GM18511 (cell line): ENCODE measurements around the gene PSMC5.
"Not testable (repeated sequence)": the region's sequence is repeated elsewhere in the genome, so short reads cannot be mapped to it uniquely, and the experiment has no call there.

ENCODE experiments used
- ATAC-seq: cut with Tn5 transposase; IDR thresholded peaks from one replicate; pipeline ENCODE4 v1.9.1; 2021; ENCODE audit warnings: mild to moderate bottlenecking, moderate library complexity; ENCODE audit not compliant: unreplicated experiment

PSMC5 gene

GRCh38 chr17:63870292-63870665, 43.0 kb downstream of the PSMC5 start:
- not testable (repeated sequence) for ATAC-seq

- ATAC-seq = not testable (repeated sequence)
Measured at GRCh38 chr17:63871646-63872365, 44.6 kb downstream of the PSMC5 start.

GRCh38 chr17:63873577-63873976, 46.3 kb downstream of the PSMC5 start, which contains the start of gene CSH2:
Gene CSH2, minus strand, starts transcription at chr17:63873677. Its CDS starts 63 bp downstream, at chr17:63873614.
- not testable (repeated sequence) for ATAC-seq

GRCh38 chr17:63874061-63874626, 46.9 kb downstream of the PSMC5 start:
- ATAC-seq = not testable (repeated sequence)

- not testable (repeated sequence) for ATAC-seq
Measured at GRCh38 chr17:63874693-63875092, 47.5 kb downstream of the PSMC5 start.

- not testable (repeated sequence) for ATAC-seq
Measured at GRCh38 chr17:63878413-63878812, 51.2 kb downstream of the PSMC5 start.

GRCh38 chr17:63880706-63881105, 53.5 kb downstream of the PSMC5 start:
- ATAC-seq = no peak

GRCh38 chr17:63881337-63881736, 54.1 kb downstream of the PSMC5 start:
- not testable (repeated sequence) for ATAC-seq
